ENCODE measurements around the gene NCK1.

DNA sequence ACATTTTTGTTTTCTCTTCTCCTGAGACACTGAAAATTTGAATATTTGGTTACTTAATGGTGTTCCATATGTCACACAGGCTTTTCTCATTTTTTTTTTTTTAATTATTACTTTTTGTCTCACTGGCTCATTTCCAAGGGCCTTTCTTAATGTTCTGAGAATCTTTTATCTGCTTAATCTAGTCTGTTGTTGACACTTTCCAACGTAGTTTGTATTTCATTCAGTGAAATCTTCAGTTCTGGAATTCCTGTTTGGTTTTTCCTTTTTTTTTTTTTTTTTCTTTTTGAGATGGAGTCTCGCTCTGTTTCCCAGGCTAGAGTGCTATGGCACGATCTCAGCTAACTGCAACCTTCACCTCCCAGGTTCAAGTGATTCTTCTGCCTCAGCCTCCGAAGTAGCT, 42.7 kb downstream of the NCK1 start:
- TF ChIP-seq POLR2A (IDR thresholded peaks at IDR 0.05) (no peak), EP300 (IDR thresholded peaks at IDR 0.05) (no peak), CTCF (IDR thresholded peaks at IDR 0.05) (no peak), POLR2AphosphoS5 (IDR thresholded peaks at IDR 0.05) (no peak)

All from gastroesophageal sphincter (tissue), 3 donors.